Fibroblast of the aortic adventitia (primary cell): ENCODE results near the gene ATP13A2. TPM values are rescaled to one million over a fixed set of nuclear protein-coding genes. Genes with fewer than 3 reads are reported as not detected.

ENCODE experiments used
- DNase-seq: peaks from one replicate; pipeline ENCODE4 v3.0.0-alpha.2; 2010; ENCODE audit warnings: low read depth
- H3K4me3 ChIP-seq: 2 replicates; pipeline ENCODE4 v1.5.1; 2011; ENCODE audit warnings: low read depth, mild to moderate bottlenecking, control low read depth, low read length, moderate library complexity
- total RNA-seq: library from RNA; depleted of rRNA; stranded (reverse); fragments of >200 nt; gene quantifications from 2 replicates; pipeline ENCODE4 v1.2.3, GENCODE V29; 2012; ENCODE audit warnings: low replicate concordance
- TF ChIP-seq, protein P1 (sequence below): IDR thresholded peaks from 2 replicates; pipeline ENCODE4 v1.5.1; 2011; ENCODE audit warnings: mild to moderate bottlenecking, low read length, control low read depth, inconsistent platforms; ENCODE audit not compliant: insufficient read depth

ATP13A2 gene
- total RNA-seq, 1 donor, result 18.4 TPM

DNA sequence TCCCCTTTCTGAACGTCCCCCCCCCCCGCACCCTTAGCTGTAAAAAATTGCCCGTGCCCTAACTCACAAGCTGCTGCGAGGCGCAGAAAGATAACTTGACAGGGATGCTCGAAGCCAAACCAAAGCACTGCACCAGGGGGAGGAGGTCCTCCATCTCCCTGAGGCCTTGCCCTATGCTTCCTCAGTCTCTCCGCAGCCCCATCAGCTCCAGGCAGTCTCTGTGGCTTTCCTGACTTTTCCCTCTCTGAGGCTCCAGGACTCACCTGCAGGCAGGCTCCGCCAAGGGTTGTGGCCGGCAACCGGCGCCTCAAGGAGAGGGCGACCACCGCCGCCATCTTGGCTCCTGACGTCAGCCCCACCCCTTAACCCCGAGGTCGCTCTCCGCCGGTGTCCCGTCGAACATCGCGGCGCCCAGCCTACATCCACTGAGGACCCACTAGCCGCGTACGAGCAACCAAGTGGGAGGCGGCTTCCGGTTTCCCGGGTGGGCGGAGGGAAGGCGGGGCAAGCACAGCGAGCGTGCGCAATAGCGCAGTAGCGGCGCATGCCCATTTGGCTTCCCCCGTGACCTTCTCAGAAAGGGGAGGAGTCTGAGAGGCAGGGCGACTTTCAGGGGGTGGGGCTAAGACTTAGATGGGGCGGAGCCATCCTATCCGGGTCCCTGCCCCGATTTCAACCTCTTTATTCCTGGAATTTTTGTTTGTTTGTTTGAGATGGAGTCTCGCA lies 42.1 kb upstream of the ATP13A2 start, which contains the start of gene SDHB:
Gene SDHB, minus strand, starts transcription at position 348 of the 726 bp plus-strand sequence. Its CDS starts 13 bp downstream, at position 335.
- TF ChIP-seq, protein P1, sequence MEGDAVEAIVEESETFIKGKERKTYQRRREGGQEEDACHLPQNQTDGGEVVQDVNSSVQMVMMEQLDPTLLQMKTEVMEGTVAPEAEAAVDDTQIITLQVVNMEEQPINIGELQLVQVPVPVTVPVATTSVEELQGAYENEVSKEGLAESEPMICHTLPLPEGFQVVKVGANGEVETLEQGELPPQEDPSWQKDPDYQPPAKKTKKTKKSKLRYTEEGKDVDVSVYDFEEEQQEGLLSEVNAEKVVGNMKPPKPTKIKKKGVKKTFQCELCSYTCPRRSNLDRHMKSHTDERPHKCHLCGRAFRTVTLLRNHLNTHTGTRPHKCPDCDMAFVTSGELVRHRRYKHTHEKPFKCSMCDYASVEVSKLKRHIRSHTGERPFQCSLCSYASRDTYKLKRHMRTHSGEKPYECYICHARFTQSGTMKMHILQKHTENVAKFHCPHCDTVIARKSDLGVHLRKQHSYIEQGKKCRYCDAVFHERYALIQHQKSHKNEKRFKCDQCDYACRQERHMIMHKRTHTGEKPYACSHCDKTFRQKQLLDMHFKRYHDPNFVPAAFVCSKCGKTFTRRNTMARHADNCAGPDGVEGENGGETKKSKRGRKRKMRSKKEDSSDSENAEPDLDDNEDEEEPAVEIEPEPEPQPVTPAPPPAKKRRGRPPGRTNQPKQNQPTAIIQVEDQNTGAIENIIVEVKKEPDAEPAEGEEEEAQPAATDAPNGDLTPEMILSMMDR, result no peak

DNA sequence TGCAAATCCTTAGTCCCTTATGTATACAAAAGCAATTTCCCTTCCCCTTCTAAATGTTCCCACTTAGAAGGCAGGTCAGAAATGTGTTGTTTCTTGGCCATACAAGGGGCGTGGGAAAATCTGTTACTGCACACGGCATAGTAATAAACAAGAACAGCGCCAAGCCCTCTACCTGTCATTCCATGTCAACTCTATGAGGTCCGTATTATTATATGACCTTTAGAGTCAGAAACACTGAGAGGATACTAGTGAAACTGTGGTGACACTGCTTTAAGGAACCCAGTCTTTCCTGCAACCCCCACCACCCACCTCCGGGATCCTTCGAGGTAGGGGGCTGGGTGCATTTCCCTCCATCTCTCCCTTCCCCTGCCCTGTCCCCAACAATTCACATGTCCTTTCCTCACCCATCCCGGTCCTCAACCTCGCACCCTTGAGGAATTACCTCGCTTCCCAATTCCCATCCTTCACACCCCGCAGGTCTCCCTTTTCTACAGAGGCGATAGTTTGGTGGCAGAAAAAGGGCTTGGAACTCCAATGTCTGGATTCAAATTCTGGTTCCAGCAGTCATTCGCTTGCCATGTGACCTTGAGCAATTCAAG lies 41.5 kb upstream of the ATP13A2 start:
- TF ChIP-seq, protein P1, result no peak
- no peak for DNase-seq
- peak overlapping the region; percentile 100 for H3K4me3 ChIP-seq

More for the DNA sequence above, 42.1 kb upstream of the ATP13A2 start, which contains the start of gene SDHB:
- H3K4me3 ChIP-seq, result peak within 1 kb of the TSS; percentile 100
- DNase-seq, result peak; percentile 98

DNA sequence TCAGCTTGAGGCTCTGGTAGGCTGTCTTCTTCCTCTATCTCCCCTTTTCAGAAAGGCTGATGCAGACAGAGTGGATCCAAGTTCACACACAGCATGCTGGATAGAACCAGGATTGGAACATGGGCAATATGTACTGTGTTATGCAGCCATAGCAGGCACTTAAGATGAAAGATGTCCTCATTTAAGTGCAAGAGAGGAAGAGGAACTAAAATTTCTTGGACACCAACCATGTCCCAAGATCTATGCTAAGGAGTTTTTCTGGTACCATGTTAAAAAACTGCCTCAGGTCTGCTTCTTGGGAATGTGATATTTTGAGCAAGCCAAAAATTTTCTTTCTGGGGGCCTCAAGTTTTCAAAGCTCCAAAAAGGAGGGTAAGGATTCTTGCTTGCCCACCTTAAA lies 40.9 kb upstream of the ATP13A2 start:
- peak overlapping the region; percentile 100 for H3K4me3 ChIP-seq
- DNase-seq, result no peak
- TF ChIP-seq, protein P1, result no peak

DNA sequence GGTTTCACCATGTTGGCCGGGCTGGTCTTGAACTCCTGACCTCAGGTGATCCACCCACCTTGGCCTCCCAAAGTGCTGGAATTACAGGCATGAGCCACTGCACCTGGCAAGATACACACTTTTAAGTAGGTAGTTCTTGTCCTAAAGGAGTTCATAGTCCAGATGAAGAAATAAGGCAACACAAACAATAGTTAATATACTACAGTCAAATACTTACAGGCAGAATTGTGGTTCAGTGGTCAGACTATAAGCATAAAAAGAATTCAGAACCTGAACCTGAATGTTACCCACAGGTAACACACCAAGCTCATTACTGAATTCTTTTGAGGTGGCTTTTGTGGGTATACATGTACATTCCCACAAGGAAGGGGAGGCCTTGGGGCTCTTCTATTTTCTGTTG lies 40.3 kb upstream of the ATP13A2 start:
- TF ChIP-seq, protein P1, result no peak
- H3K4me3 ChIP-seq, result no peak overlapping the region
- no peak for DNase-seq

DNA sequence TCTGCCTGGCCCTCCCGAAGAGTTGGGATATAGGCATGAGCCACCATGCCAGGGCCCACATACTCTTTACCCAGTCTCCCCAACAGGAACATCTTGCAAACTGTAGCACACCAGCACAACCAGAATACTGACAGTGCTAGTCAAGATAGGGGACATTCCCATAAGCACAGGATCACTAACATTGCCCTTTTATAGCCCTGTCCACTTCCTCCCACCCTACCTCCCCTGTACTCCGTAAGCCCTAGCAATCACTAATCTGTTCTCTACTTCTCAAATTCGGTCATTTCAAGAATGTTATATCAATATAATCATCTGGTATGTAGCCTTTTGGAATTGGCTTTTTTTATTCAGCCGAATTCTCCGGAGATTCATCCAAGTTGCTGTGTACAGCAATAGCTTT lies 36.2 kb upstream of the ATP13A2 start:
- TF ChIP-seq, protein P1, result no peak
- DNase-seq, result no peak
- H3K4me3 ChIP-seq, result no peak overlapping the region

DNA sequence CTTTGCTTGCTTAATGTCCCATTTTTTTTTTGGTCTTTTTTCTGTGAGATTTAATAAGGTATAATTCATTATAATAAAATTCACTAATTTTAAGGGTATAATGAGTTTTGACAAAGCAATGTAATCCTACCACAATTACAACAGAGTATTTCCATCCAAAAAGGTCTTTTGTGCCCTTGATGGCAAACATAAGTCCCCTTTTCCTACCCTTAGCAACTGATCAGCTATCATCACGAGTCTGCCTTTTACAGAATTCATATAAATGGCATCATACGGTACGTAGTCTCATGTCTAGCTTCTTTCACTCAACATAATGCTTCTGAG lies 34.6 kb upstream of the ATP13A2 start:
- DNase-seq, result no peak
- H3K4me3 ChIP-seq, result no peak overlapping the region
- TF ChIP-seq, protein P1, result no peak
